K562 (cell line): ENCODE data around the gene NXF1. TPM values are rescaled to one million over a fixed set of nuclear protein-coding genes. Genes with fewer than 3 reads are reported as not detected.

Experiments used
- BACH1 ChIP-seq: fragments of 200-800 bp; sonication (Bioruptor generic); IDR thresholded peaks from 2 replicates; pipeline ENCODE4 v1.6.1; 2016; ENCODE audit warnings: missing genetic modification characterization, missing compliant biosample characterization
- BMI1 ChIP-seq: fragments of 150-350 bp; IDR thresholded peaks from 2 replicates; pipeline ENCODE4 v1.6.1; 2014; ENCODE audit warnings: low read length
- CBX1 ChIP-seq: sonication (generic); IDR thresholded peaks from 2 replicates; pipeline ENCODE4 v1.6.1; 2016; ENCODE audit warnings: antibody characterized with exemption, low read depth, mild to moderate bottlenecking
- E2F5 ChIP-seq: sonication (generic); formaldehyde crosslinking; IDR thresholded peaks from 2 replicates; pipeline ENCODE4 v1.8.0; 2022; ENCODE audit warnings: mild to moderate bottlenecking, missing genetic modification reagents
- ESRRA ChIP-seq: fragments of 450-650 bp; IDR thresholded peaks from 2 replicates; pipeline ENCODE4 v1.6.1; 2014; ENCODE audit warnings: low read depth, mild to moderate bottlenecking, moderate library complexity, borderline replicate concordance
- HMGN3 ChIP-seq: IDR thresholded peaks from 2 replicates; pipeline ENCODE4 v1.6.1; 2011; ENCODE audit warnings: borderline replicate concordance, low read depth, mild to moderate bottlenecking, mixed read lengths, low read length; ENCODE audit not compliant: insufficient read length; ENCODE audit errors: extremely low read depth
- HOXB6 ChIP-seq: fragments of 250-450 bp; sonication (Bioruptor Pico); IDR thresholded peaks from 2 replicates; pipeline ENCODE4 v1.5.1; 2022; ENCODE audit warnings: mild to moderate bottlenecking, borderline replicate concordance
- IFI16 ChIP-seq: fragments of 250-450 bp; sonication (Bioruptor Pico); IDR thresholded peaks from 2 replicates; pipeline ENCODE4 v2.1.2; 2022; ENCODE audit warnings: mild to moderate bottlenecking, inconsistent platforms
- MED1 ChIP-seq: sonication (generic); formaldehyde crosslinking; IDR thresholded peaks from 2 replicates; pipeline ENCODE4 v1.8.1; 2023; ENCODE audit warnings: missing genetic modification reagents, borderline replicate concordance
- PHB2 ChIP-seq: fragments of 450-650 bp; IDR thresholded peaks from 2 replicates; pipeline ENCODE4 v1.6.1; 2017; ENCODE audit warnings: low read depth
- RBM15 ChIP-seq: fragments of 200-400 bp; formaldehyde crosslinking; IDR thresholded peaks from 2 replicates; pipeline ENCODE4 v1.6.1; 2018; ENCODE audit warnings: mild to moderate bottlenecking, low read length, moderate library complexity; ENCODE audit not compliant: insufficient read depth
- RBM17 ChIP-seq: fragments of 200-400 bp; formaldehyde crosslinking; IDR thresholded peaks from 2 replicates; pipeline ENCODE4 v1.6.1; 2017; ENCODE audit warnings: low read depth, mild to moderate bottlenecking, low read length, borderline replicate concordance
- SAP30 ChIP-seq: fragments of 200-600 bp; sonication (generic); IDR thresholded peaks from 2 replicates; pipeline ENCODE4 v1.6.1; 2012; ENCODE audit warnings: borderline replicate concordance, low read depth, mild to moderate bottlenecking, moderate library complexity, low read length, control low read depth, inconsistent platforms; ENCODE audit not compliant: insufficient read depth, poor library complexity, severe bottlenecking
- SP1 ChIP-seq: sonication (generic); formaldehyde crosslinking; IDR thresholded peaks from 2 replicates; pipeline ENCODE4 v1.8.1; 2022; ENCODE audit warnings: mild to moderate bottlenecking, missing genetic modification reagents
- TEAD1 ChIP-seq, 2 experiments: fragments of 450-650 bp in 1 of 2; sonication (generic) in 1 of 2; formaldehyde crosslinking; IDR thresholded peaks; 2 replicates each; pipeline versions ENCODE4 v1.4.0 to v1.8.0; 2020 to 2022; ENCODE audit warnings: mild to moderate bottlenecking in 2 of 2, missing genetic modification reagents in 1 of 2
- TGIF2 ChIP-seq: sonication (generic); formaldehyde crosslinking; IDR thresholded peaks from 2 replicates; pipeline ENCODE4 v1.8.1; 2022; ENCODE audit warnings: mild to moderate bottlenecking, missing genetic modification reagents, moderate library complexity
- ZBED1 ChIP-seq: IDR thresholded peaks from 2 replicates; pipeline ENCODE4 v1.6.1; 2014
- ZKSCAN8 ChIP-seq: fragments of 200-800 bp; sonication (Bioruptor generic); IDR thresholded peaks from 2 replicates; pipeline ENCODE4 v1.6.1; 2016; ENCODE audit warnings: missing genetic modification characterization, missing compliant biosample characterization
- ZNF347 ChIP-seq: fragments of 450-650 bp; formaldehyde crosslinking; IDR thresholded peaks from 2 replicates; pipeline ENCODE4 v1.4.0; 2020; ENCODE audit warnings: low read depth, mild to moderate bottlenecking, moderate library complexity
- ZNF408 ChIP-seq: fragments of 250-450 bp; sonication (Bioruptor Pico); IDR thresholded peaks from 2 replicates; pipeline ENCODE4 v1.4.0; 2020; ENCODE audit warnings: low read depth, mild to moderate bottlenecking, moderate library complexity
- ZNF583 ChIP-seq: fragments of 250-450 bp; sonication (Bioruptor Pico); IDR thresholded peaks from 2 replicates; pipeline ENCODE4 v1.4.0; 2020
- polyA plus RNA-seq, 8 experiments: library from polyadenylated mRNA; depleted of rRNA in 4 of 8; stranded (reverse) in 5 of 8; unstranded in 3 of 8; fragments of >200 nt; fragmentation: Nextera tagmentation in 2 of 8; fragmentation: Illumina TruSeq in 1 of 8; extraction: Ambion mirVana in 2 of 8; extraction: Trizol in 1 of 8; gene quantifications; 2 replicates each; pipeline versions ENCODE4 v1.2.1 to v1.2.3, GENCODE V29; 2011 to 2014; ENCODE audit warnings: inconsistent platforms in 1 of 8, missing spikeins in 1 of 8
- total RNA-seq, 7 experiments: library from RNA; depleted of rRNA in 6 of 7; stranded (reverse); fragments of >200 nt in 6 of 7; fragmentation: Illumina TruSeq in 2 of 7; extraction: Trizol in 2 of 7; gene quantifications; 2 replicates each; pipeline versions ENCODE4 v1.2.1 to v1.2.3, GENCODE V29; 2011 to 2021; ENCODE audit warnings: low replicate concordance in 1 of 7
- TF ChIP-seq, protein P1 (sequence below): sonication (generic); formaldehyde crosslinking; IDR thresholded peaks from 2 replicates; pipeline ENCODE4 v1.4.0; 2020; ENCODE audit warnings: mild to moderate bottlenecking, missing genetic modification reagents
- TF ChIP-seq, protein P2 (sequence below): sonication (generic); formaldehyde crosslinking; IDR thresholded peaks from 2 replicates; pipeline ENCODE4 v1.9.0; 2022; ENCODE audit warnings: mild to moderate bottlenecking, missing genetic modification reagents
- TF ChIP-seq, protein P3 (sequence below): fragments of 450-650 bp; formaldehyde crosslinking; IDR thresholded peaks from 2 replicates; pipeline ENCODE4 v1.4.0; 2022; ENCODE audit warnings: mild to moderate bottlenecking, moderate library complexity

Gene NXF1
- total and polyA plus RNA-seq, 9 of the 15 experiments (the other 6 are each of a cell fraction or from before 2014, with no cell fraction given) = 18.1 to 98.3 (median 35.8) TPM

- TF ChIP-seq RBM17 (no peak), SP1 (CRISPR knock-in tag) (peak; percentile 99), ZKSCAN8 (CRISPR knock-in tag) (peak; percentile 77; the same call in 1 of the 2 replicates), SAP30 (no peak), BMI1 (no peak), MED1 (peak; percentile 99), RBM15 (no peak), HMGN3 (no peak), HOXB6 (CRISPR knock-in tag) (peak; percentile 100), ZBED1 (peak; percentile 100), E2F5 (CRISPR knock-in tag) (peak; percentile 99), TGIF2 (0 out of 2 replicates have a peak, but pooled peaks have one; percentile 49), BACH1 (peak; percentile 83), ESRRA (peak; percentile 76; the same call in 1 of the 2 replicates), TEAD1 (CRISPR knock-in tag; IDR thresholded peaks at IDR 0.05) (peak; percentile 95 to 99), ZNF347 (CRISPR knock-in tag) (peak; percentile 95), CBX1 (peak; percentile 100), ZNF583 (CRISPR knock-in tag) (peak; percentile 89), PHB2 (peak; percentile 69), IFI16 (peak; percentile 73), ZNF408 (CRISPR knock-in tag) (peak; percentile 91)
- TF ChIP-seq, protein P1, sequence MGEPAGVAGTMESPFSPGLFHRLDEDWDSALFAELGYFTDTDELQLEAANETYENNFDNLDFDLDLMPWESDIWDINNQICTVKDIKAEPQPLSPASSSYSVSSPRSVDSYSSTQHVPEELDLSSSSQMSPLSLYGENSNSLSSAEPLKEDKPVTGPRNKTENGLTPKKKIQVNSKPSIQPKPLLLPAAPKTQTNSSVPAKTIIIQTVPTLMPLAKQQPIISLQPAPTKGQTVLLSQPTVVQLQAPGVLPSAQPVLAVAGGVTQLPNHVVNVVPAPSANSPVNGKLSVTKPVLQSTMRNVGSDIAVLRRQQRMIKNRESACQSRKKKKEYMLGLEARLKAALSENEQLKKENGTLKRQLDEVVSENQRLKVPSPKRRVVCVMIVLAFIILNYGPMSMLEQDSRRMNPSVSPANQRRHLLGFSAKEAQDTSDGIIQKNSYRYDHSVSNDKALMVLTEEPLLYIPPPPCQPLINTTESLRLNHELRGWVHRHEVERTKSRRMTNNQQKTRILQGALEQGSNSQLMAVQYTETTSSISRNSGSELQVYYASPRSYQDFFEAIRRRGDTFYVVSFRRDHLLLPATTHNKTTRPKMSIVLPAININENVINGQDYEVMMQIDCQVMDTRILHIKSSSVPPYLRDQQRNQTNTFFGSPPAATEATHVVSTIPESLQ (CRISPR knock-in tag) = peak; percentile 93
- TF ChIP-seq, protein P2, sequence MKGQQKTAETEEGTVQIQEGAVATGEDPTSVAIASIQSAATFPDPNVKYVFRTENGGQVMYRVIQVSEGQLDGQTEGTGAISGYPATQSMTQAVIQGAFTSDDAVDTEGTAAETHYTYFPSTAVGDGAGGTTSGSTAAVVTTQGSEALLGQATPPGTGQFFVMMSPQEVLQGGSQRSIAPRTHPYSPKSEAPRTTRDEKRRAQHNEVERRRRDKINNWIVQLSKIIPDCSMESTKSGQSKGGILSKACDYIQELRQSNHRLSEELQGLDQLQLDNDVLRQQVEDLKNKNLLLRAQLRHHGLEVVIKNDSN = no peak
- TF ChIP-seq, protein P3, sequence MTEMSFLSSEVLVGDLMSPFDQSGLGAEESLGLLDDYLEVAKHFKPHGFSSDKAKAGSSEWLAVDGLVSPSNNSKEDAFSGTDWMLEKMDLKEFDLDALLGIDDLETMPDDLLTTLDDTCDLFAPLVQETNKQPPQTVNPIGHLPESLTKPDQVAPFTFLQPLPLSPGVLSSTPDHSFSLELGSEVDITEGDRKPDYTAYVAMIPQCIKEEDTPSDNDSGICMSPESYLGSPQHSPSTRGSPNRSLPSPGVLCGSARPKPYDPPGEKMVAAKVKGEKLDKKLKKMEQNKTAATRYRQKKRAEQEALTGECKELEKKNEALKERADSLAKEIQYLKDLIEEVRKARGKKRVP (CRISPR knock-in tag) = peak; percentile 99
Measured at GRCh38 chr11:62841361-62842170, 36.3 kb upstream of the NXF1 start (continued).
